Fibroblast of skin of back (primary cell): ENCODE data around the gene MOCS1.

Experiments used
- DNase-seq: peaks from one replicate; pipeline ENCODE4 v3.0.0-alpha.2; 2013

MOCS1 gene

GRCh38 chr6:39901670-39902069 is 32.6 kb downstream of the MOCS1 start:
- DNase-seq = no peak

- no peak for DNase-seq
These were observed 33.1 kb downstream of the MOCS1 start for GRCh38 chr6:39901116-39901655.

- DNase-seq = no peak
These were observed 34.5 kb downstream of the MOCS1 start for GRCh38 chr6:39899554-39900295.

- DNase-seq = no peak
These were observed 35.6 kb downstream of the MOCS1 start for GRCh38 chr6:39898625-39899024.

- DNase-seq = no peak
These were observed 36.6 kb downstream of the MOCS1 start for GRCh38 chr6:39897698-39898097.

- no peak for DNase-seq
These were observed 37.6 kb downstream of the MOCS1 start for GRCh38 chr6:39896701-39897100.

GRCh38 chr6:39893286-39893685 is 41.0 kb downstream of the MOCS1 start:
- DNase-seq = no peak

- DNase-seq = peak; percentile 68
These were observed 41.7 kb downstream of the MOCS1 start for GRCh38 chr6:39892490-39893129.

GRCh38 chr6:39891976-39892375 is 42.3 kb downstream of the MOCS1 start:
- DNase-seq = no peak

- no peak for DNase-seq
These were observed 42.9 kb downstream of the MOCS1 start for GRCh38 chr6:39891353-39891752.

GRCh38 chr6:39889229-39889628 is 45.0 kb downstream of the MOCS1 start:
- no peak for DNase-seq

GRCh38 chr6:39887692-39888450 is 46.4 kb downstream of the MOCS1 start:
- peak; percentile 98 for DNase-seq

- peak; percentile 54 for DNase-seq
These were observed 47.4 kb downstream of the MOCS1 start for GRCh38 chr6:39886871-39887270.

- no peak for DNase-seq
These were observed 48.6 kb downstream of the MOCS1 start for GRCh38 chr6:39885691-39886090.

- DNase-seq = peak; percentile 97
These were observed 49.6 kb downstream of the MOCS1 start for GRCh38 chr6:39884696-39885095.

- peak; percentile 100 for DNase-seq
These were observed 51.7 kb downstream of the MOCS1 start for GRCh38 chr6:39882531-39882899.

- peak; percentile 98 for DNase-seq
These were observed 52.3 kb downstream of the MOCS1 start for GRCh38 chr6:39881851-39882530.

GRCh38 chr6:39880594-39880993 is 53.7 kb downstream of the MOCS1 start:
- DNase-seq = no peak

GRCh38 chr6:39879535-39879934 is 54.7 kb downstream of the MOCS1 start:
- peak; percentile 51 for DNase-seq

GRCh38 chr6:39876826-39877225 is 57.4 kb downstream of the MOCS1 start:
- DNase-seq = no peak

- no peak for DNase-seq
These were observed 58.2 kb downstream of the MOCS1 start for GRCh38 chr6:39876111-39876510.

GRCh38 chr6:39873439-39873838 is 60.8 kb downstream of the MOCS1 start:
- DNase-seq = no peak

GRCh38 chr6:39870950-39871349 is 63.3 kb downstream of the MOCS1 start:
- DNase-seq = no peak
